ENCODE data around the gene TNFRSF1A. TPM values are rescaled to one million over a fixed set of nuclear protein-coding genes. Genes with fewer than 3 reads are reported as not detected.

The TNFRSF1A gene
- total and polyA plus RNA-seq, 2 donors from 2014 or later = 99.6 to 186 TPM

DNA sequence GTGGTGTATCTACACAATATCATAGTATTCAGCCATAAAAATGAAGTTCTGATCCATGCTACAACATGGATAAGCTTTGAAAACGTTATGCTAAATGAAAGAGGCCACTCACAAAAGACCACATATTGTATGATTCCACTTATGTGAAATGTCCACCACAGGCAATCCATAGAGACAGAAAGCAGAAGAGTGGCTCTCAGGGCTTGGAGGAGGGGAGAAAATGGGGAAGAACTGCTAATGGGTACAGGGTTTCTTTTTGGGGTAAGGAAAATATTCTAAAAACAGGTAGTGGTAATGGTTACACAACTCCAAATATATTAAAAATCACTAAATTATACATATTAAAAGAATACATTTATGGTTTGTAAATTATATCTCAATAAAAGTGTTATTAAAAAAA, 17.0 kb upstream of the TNFRSF1A start:
- no peak for FAIRE-seq
- Histone ChIP-seq H3K9ac (ENCODE audit: low read length in 3 of 3) (no peak overlapping the region), H3K27ac (ENCODE audit: low read depth in 2 of 2, low read length in 2 of 2) (no peak overlapping the region), H3K36me3 (ENCODE audit: control insufficient read depth in 2 of 3, insufficient read depth in 3 of 3, low read length in 3 of 3) (peaks cover 0 to 25% (median 12%) of the 10 kb centered on the region in 3 donors), H3K4me3 (ENCODE audit: low read length in 3 of 3) (no peak overlapping the region), H3K9me3 (ENCODE audit: control insufficient read depth in 2 of 3, insufficient read depth in 1 of 3, low read length in 3 of 3) (no peaks in the 10 kb centered on the region), H3K4me1 (ENCODE audit: control insufficient read depth in 2 of 3, insufficient read depth in 2 of 3, low read depth in 1 of 3, low read length in 3 of 3) (peaks cover 0 to 19% (median 18%) of the 10 kb centered on the region in 3 donors), H3K27me3 (ENCODE audit: control insufficient read depth, insufficient read depth, low read length) (no peaks in the 10 kb centered on the region)
- intact Hi-C loops (cut with DNase I) = no loop called here
- TF ChIP-seq, protein P1, sequence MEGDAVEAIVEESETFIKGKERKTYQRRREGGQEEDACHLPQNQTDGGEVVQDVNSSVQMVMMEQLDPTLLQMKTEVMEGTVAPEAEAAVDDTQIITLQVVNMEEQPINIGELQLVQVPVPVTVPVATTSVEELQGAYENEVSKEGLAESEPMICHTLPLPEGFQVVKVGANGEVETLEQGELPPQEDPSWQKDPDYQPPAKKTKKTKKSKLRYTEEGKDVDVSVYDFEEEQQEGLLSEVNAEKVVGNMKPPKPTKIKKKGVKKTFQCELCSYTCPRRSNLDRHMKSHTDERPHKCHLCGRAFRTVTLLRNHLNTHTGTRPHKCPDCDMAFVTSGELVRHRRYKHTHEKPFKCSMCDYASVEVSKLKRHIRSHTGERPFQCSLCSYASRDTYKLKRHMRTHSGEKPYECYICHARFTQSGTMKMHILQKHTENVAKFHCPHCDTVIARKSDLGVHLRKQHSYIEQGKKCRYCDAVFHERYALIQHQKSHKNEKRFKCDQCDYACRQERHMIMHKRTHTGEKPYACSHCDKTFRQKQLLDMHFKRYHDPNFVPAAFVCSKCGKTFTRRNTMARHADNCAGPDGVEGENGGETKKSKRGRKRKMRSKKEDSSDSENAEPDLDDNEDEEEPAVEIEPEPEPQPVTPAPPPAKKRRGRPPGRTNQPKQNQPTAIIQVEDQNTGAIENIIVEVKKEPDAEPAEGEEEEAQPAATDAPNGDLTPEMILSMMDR (IDR thresholded peaks at IDR 0.05; ENCODE audit: borderline replicate concordance, extremely low read depth, insufficient read depth) = no peak
- DNase-seq = no peak

DNA sequence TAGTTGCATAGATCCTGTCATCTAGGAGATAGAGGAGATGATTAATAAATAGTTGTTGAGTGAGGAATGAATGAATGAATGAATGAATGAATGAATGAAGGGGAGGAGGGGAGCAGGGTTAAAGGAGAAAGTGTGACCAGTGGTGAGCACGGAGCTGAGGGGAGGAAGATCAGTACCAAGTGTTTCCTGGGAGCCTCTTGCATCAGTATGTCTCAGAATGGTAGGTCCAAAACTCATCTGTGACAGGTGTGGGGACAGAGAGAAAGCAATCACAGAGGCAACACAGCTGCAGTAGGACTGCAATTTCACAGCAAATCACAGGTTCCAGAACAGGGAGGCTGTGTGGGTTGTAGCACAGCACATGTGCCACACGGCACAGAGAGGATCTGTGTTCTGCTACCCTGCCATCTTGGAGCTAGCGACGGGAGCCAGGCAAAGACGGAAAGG, 14.5 kb upstream of the TNFRSF1A start:
- FAIRE-seq (no peak), DNase-seq (peak in 1 of 5 donors; percentile 39)
- H3K27me3 ChIP-seq (ENCODE audit: control insufficient read depth, insufficient read depth, low read length) = no peaks in the 10 kb centered on the region
- H3K9ac ChIP-seq (ENCODE audit: low read length in 3 of 3) = no peak overlapping the region
- no peaks in the 10 kb centered on the region for H3K9me3 ChIP-seq (ENCODE audit: control insufficient read depth in 2 of 3, insufficient read depth in 1 of 3, low read length in 3 of 3)
- no peak overlapping the region for H3K27ac ChIP-seq (ENCODE audit: low read depth in 2 of 2, low read length in 2 of 2)
- TF ChIP-seq, protein P1 (IDR thresholded peaks at IDR 0.05; ENCODE audit: borderline replicate concordance, extremely low read depth, insufficient read depth) = no peak
- intact Hi-C loops (cut with DNase I) = no loop called here
- peaks cover 0 to 25% (median 12%) of the 10 kb centered on the region in 3 donors for H3K36me3 ChIP-seq (ENCODE audit: control insufficient read depth in 2 of 3, insufficient read depth in 3 of 3, low read length in 3 of 3)
- peaks cover 0 to 11% (median 10%) of the 10 kb centered on the region in 3 donors for H3K4me1 ChIP-seq (ENCODE audit: control insufficient read depth in 2 of 3, insufficient read depth in 2 of 3, low read depth in 1 of 3, low read length in 3 of 3)
- no peak overlapping the region for H3K4me3 ChIP-seq (ENCODE audit: low read length in 3 of 3)

DNA sequence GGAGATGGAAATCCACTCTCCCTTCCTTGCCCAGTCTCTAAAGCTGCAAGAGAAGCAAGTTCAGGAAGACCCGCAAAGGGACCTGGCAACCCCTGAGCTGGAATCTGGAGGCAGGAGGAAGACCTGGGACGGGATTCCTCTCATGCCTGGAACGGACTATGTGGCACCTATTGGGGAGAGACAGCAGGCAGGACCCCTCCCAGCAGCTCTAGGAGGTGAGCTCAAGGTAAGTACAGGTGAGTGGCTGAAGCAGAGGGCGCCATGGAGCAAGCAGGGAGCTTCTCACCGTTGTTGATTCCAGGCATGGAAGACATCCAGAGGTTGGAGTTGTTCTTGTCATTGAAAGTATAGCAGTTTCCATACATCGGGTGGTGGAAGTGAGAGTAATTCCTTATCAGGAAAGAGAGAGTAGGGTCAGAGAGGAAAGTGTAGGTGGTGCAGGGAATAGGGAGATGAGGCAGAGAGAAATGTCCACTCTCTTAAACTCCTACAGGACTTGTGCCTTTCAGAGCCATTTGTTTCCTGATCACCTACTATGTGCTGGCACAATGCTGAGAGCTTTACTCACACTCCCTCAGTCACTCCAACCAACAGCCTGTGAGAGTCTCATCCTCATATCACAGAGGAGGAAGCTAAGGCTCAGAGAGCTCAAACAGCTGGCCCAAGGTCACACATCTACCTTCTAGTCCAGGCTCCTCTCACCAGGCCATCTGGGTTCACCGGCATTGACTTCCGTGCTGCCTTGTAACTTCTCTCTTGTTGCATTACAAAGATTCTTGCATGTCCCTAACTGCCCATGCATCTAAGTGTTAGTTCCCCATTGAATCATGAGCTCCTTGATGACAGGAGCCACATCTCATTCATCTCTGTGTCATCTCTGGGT, 13.9 kb upstream of the TNFRSF1A start:
- Histone ChIP-seq H3K27ac (ENCODE audit: low read depth in 2 of 2, low read length in 2 of 2) (no peak overlapping the region), H3K9ac (ENCODE audit: low read length in 3 of 3) (no peak overlapping the region), H3K4me1 (ENCODE audit: control insufficient read depth in 2 of 3, insufficient read depth in 2 of 3, low read depth in 1 of 3, low read length in 3 of 3) (peaks cover 0 to 7% (median 5%) of the 10 kb centered on the region in 3 donors), H3K4me3 (ENCODE audit: low read length in 3 of 3) (no peak overlapping the region), H3K9me3 (ENCODE audit: control insufficient read depth in 2 of 3, insufficient read depth in 1 of 3, low read length in 3 of 3) (no peaks in the 10 kb centered on the region), H3K27me3 (ENCODE audit: control insufficient read depth, insufficient read depth, low read length) (no peaks in the 10 kb centered on the region), H3K36me3 (ENCODE audit: control insufficient read depth in 2 of 3, insufficient read depth in 3 of 3, low read length in 3 of 3) (peaks cover 0 to 21% (median 12%) of the 10 kb centered on the region in 3 donors)
- DNase-seq (peak in 2 of 5 donors; percentile 34 to 43), FAIRE-seq (no peak)
- TF ChIP-seq, protein P1 (IDR thresholded peaks at IDR 0.05; ENCODE audit: borderline replicate concordance, extremely low read depth, insufficient read depth) = no peak
- intact Hi-C loops (cut with DNase I) = no loop called here

Data from kidney (tissue), 14 donors.